AG08395 (cell line): ENCODE results near the gene CREG2.
A peak's percentile ranks its signal among the peaks of the same experiment; 100 is the strongest.

ENCODE experiments used
- DNase-seq: peaks from one replicate; pipeline ENCODE4 v3.0.0; 2012; ENCODE audit warnings: mixed read lengths, low spot score

CREG2 gene

GRCh38 chr2:101307503-101307902 lies 79.8 kb downstream of the CREG2 start:
- no peak for DNase-seq

GRCh38 chr2:101306410-101306809 lies 80.9 kb downstream of the CREG2 start:
- DNase-seq: peak; percentile 6

- peak; percentile 62 for DNase-seq
Observed at GRCh38 chr2:101305492-101306078, 81.7 kb downstream of the CREG2 start.

- DNase-seq: no peak
Observed at GRCh38 chr2:101305035-101305434, 82.3 kb downstream of the CREG2 start.

- DNase-seq: no peak
Observed at GRCh38 chr2:101303688-101304087, 83.6 kb downstream of the CREG2 start.

GRCh38 chr2:101302016-101302415 lies 85.3 kb downstream of the CREG2 start:
- DNase-seq: no peak

GRCh38 chr2:101300836-101301235 lies 86.5 kb downstream of the CREG2 start:
- DNase-seq: no peak

- no peak for DNase-seq
Observed at GRCh38 chr2:101300164-101300563, 87.1 kb downstream of the CREG2 start.

GRCh38 chr2:101299604-101300003 lies 87.7 kb downstream of the CREG2 start:
- DNase-seq: no peak

- DNase-seq: no peak
Observed at GRCh38 chr2:101297383-101297782, 89.9 kb downstream of the CREG2 start.

- DNase-seq: peak; percentile 37
Observed at GRCh38 chr2:101296371-101296770, 90.9 kb downstream of the CREG2 start.

- DNase-seq: peak; percentile 14
Observed at GRCh38 chr2:101295895-101296294, 91.4 kb downstream of the CREG2 start.
